HepG2 (cell line): ENCODE data around the gene PBX4. TPM values are rescaled to one million over a fixed set of nuclear protein-coding genes. Genes with fewer than 3 reads are reported as not detected.

Experiments
- ATF2 ChIP-seq: sonication (generic); formaldehyde crosslinking; IDR thresholded peaks from 2 replicates; pipeline ENCODE4 v1.4.0; 2020; ENCODE audit warnings: missing genetic modification reagents
- ATF7 ChIP-seq, 2 experiments: fragments of 450-650 bp in 1 of 2; sonication (generic) in 1 of 2; formaldehyde crosslinking in 1 of 2; IDR thresholded peaks; 2 replicates each; pipeline versions ENCODE4 v1.4.0 to v1.6.1; 2016 to 2020; ENCODE audit warnings: antibody characterized with exemption in 1 of 2, mild to moderate bottlenecking in 1 of 2, missing genetic modification reagents in 1 of 2
- BRD4 ChIP-seq: sonication (generic); formaldehyde crosslinking; IDR thresholded peaks from 2 replicates; pipeline ENCODE4 v1.4.0; 2020; ENCODE audit warnings: missing genetic modification reagents
- ELF3 ChIP-seq: IDR thresholded peaks from 2 replicates; pipeline ENCODE4 v1.6.1; 2016; ENCODE audit warnings: missing genetic modification reagents, missing compliant biosample characterization
- GZF1 ChIP-seq: sonication (generic); formaldehyde crosslinking; IDR thresholded peaks from 2 replicates; pipeline ENCODE4 v1.5.1; 2020; ENCODE audit warnings: mild to moderate bottlenecking, missing genetic modification reagents
- HMGXB4 ChIP-seq, 2 experiments: sonication (generic) in 1 of 2; formaldehyde crosslinking in 1 of 2; IDR thresholded peaks; 2 replicates each; pipeline versions ENCODE4 v1.4.0 to v1.6.1; 2018 to 2020; ENCODE audit warnings: missing genetic modification reagents in 2 of 2, borderline replicate concordance in 1 of 2, low read depth in 1 of 2, mild to moderate bottlenecking in 1 of 2, missing biosample characterization in 1 of 2
- HOMEZ ChIP-seq: IDR thresholded peaks from 2 replicates; pipeline ENCODE4 v1.6.1; 2016; ENCODE audit warnings: low read depth
- NFE2L1 ChIP-seq: sonication (generic); formaldehyde crosslinking; IDR thresholded peaks from 2 replicates; pipeline ENCODE4 v1.4.0; 2020; ENCODE audit warnings: missing genetic modification reagents, mild to moderate bottlenecking, borderline replicate concordance
- RBM22 ChIP-seq: fragments of 200-400 bp; formaldehyde crosslinking; optimal IDR thresholded peaks from 2 replicates; pipeline ENCODE3; 2017; ENCODE audit warnings: mild to moderate bottlenecking, low read length, moderate library complexity
- TSC22D2 ChIP-seq: sonication (generic); formaldehyde crosslinking; IDR thresholded peaks from 2 replicates; pipeline ENCODE4 v1.5.1; 2020; ENCODE audit warnings: missing genetic modification reagents, mild to moderate bottlenecking, borderline replicate concordance
- ZNF18 ChIP-seq: sonication (generic); formaldehyde crosslinking; IDR thresholded peaks from 2 replicates; pipeline ENCODE4 v1.8.0; 2022; ENCODE audit warnings: mild to moderate bottlenecking, missing genetic modification reagents; ENCODE audit not compliant: insufficient replicate concordance
- ZNF256 ChIP-seq: sonication (generic); formaldehyde crosslinking; conservative IDR thresholded peaks from 2 replicates; pipeline ENCODE4 v1.4.0; 2020; ENCODE audit warnings: missing genetic modification reagents
- ZNF260 ChIP-seq: sonication (generic); formaldehyde crosslinking; IDR thresholded peaks from 2 replicates; pipeline ENCODE4 v1.4.0; 2020; ENCODE audit warnings: missing genetic modification reagents, low read depth, mild to moderate bottlenecking, borderline replicate concordance
- ZNF382 ChIP-seq: sonication (generic); formaldehyde crosslinking; IDR thresholded peaks from 2 replicates; pipeline ENCODE4 v1.5.0; 2020; ENCODE audit warnings: missing genetic modification reagents, mild to moderate bottlenecking, borderline replicate concordance
- ZNF776 ChIP-seq: sonication (generic); formaldehyde crosslinking; IDR thresholded peaks from 2 replicates; pipeline ENCODE4 v1.4.0; 2020; ENCODE audit warnings: mild to moderate bottlenecking, missing genetic modification reagents
- ZNF777 ChIP-seq: sonication (generic); formaldehyde crosslinking; IDR thresholded peaks from 2 replicates; pipeline ENCODE4 v1.4.0; 2020; ENCODE audit warnings: missing genetic modification reagents
- ZNF883 ChIP-seq: sonication (generic); formaldehyde crosslinking; IDR thresholded peaks from 2 replicates; pipeline ENCODE4 v1.5.1; 2020; ENCODE audit warnings: mild to moderate bottlenecking, missing genetic modification reagents; ENCODE audit errors: not compliant biosample characterization
- polyA plus RNA-seq, 8 experiments: library from polyadenylated mRNA; depleted of rRNA in 3 of 8; stranded (reverse) in 7 of 8; unstranded in 1 of 8; fragments of >200 nt; fragmentation: Illumina TruSeq in 4 of 8; extraction: Trizol in 4 of 8; gene quantifications; 2 replicates each; pipeline versions ENCODE4 v1.2.1 to v1.2.3, GENCODE V29; 2011 to 2016; ENCODE audit warnings: low read depth in 4 of 8, missing spikeins in 1 of 8, mixed read lengths in 1 of 8; ENCODE audit not compliant: insufficient read depth in 1 of 8
- total RNA-seq, 5 experiments: library from RNA; depleted of rRNA; stranded (reverse); fragments of >200 nt; fragmentation: Illumina TruSeq; extraction: Trizol; gene quantifications; 2 replicates each; pipeline ENCODE4 v1.2.3, GENCODE V29; 2016; ENCODE audit warnings: low read depth in 1 of 5
- TF ChIP-seq, protein P1 (sequence below): sonication (generic); formaldehyde crosslinking; IDR thresholded peaks from 2 replicates; pipeline ENCODE4 v1.4.0; 2020; ENCODE audit warnings: mild to moderate bottlenecking, missing genetic modification reagents

The PBX4 gene
- total and polyA plus RNA-seq, 2 of the 13 experiments (the other 11 are each of a cell fraction or from before 2014, with no cell fraction given) = not detected

GRCh38 chr19:19531951-19532805 is 86.3 kb downstream of the PBX4 start (continued):
- TF ChIP-seq HMGXB4 (CRISPR knock-in tag; IDR thresholded peaks at IDR 0.05; ENCODE audit: borderline replicate concordance in 1 of 2, low read depth in 1 of 2) (peak; percentile 34 to 69; a peak in 1 of 4 replicates), ZNF256 (no peak), TSC22D2 (no peak), RBM22 (peak; percentile 33), ATF7 (IDR thresholded peaks at IDR 0.05) (no peak), ATF7 (CRISPR knock-in tag; IDR thresholded peaks at IDR 0.05) (no peak), ZNF260 (CRISPR knock-in tag) (no peak), GZF1 (no peak), ZNF18 (CRISPR knock-in tag) (no peak), HOMEZ (CRISPR knock-in tag) (no peak), ELF3 (CRISPR knock-in tag) (no peak), ZNF777 (CRISPR knock-in tag) (no peak), ATF2 (no peak), ZNF382 (CRISPR knock-in tag) (no peak), NFE2L1 (CRISPR knock-in tag) (no peak), BRD4 (CRISPR knock-in tag) (no peak), ZNF883 (CRISPR knock-in tag) (peak; percentile 25), ZNF776 (CRISPR knock-in tag) (no peak)
- TF ChIP-seq, protein P1, sequence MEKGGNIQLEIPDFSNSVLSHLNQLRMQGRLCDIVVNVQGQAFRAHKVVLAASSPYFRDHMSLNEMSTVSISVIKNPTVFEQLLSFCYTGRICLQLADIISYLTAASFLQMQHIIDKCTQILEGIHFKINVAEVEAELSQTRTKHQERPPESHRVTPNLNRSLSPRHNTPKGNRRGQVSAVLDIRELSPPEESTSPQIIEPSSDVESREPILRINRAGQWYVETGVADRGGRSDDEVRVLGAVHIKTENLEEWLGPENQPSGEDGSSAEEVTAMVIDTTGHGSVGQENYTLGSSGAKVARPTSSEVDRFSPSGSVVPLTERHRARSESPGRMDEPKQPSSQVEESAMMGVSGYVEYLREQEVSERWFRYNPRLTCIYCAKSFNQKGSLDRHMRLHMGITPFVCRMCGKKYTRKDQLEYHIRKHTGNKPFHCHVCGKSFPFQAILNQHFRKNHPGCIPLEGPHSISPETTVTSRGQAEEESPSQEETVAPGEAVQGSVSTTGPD = no peak
